ENCODE measurements around the gene CCDC112. TPM values are rescaled to one million over a fixed set of nuclear protein-coding genes. Genes with fewer than 3 reads are reported as not detected.

CCDC112 gene
- total and polyA plus RNA-seq, 2 of the 13 experiments (the other 11 are each of a cell fraction or from before 2014, with no cell fraction given), result 1.1 to 2.8 TPM

DNA sequence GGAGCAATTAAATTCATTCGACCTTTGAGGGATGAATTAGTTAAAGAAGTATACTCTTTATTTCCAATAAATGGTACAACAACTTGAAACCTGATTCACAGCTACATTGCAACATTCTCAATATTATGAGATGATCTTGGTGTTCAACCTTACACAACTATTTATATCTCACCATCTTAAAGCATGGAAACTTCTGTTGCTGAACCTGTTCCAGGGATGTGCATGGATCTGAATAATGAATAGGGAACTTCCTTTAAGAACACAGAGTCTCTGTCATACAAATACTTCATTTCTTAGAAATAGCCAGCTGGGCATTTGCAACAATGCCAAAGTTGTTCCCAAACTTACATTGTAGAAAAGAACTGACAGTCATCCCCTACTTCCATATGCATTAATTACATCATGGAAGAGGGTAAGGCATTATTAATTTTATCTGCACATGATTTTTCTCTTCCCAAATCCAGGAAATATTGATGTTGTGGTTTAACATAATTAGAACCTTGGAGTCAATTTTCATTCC lies 39.8 kb upstream of the CCDC112 start:
- DNase-seq (ENCODE audit: low spot score) (no peak), FAIRE-seq (no peak), ATAC-seq (no peak)
- TF ChIP-seq, protein P1, sequence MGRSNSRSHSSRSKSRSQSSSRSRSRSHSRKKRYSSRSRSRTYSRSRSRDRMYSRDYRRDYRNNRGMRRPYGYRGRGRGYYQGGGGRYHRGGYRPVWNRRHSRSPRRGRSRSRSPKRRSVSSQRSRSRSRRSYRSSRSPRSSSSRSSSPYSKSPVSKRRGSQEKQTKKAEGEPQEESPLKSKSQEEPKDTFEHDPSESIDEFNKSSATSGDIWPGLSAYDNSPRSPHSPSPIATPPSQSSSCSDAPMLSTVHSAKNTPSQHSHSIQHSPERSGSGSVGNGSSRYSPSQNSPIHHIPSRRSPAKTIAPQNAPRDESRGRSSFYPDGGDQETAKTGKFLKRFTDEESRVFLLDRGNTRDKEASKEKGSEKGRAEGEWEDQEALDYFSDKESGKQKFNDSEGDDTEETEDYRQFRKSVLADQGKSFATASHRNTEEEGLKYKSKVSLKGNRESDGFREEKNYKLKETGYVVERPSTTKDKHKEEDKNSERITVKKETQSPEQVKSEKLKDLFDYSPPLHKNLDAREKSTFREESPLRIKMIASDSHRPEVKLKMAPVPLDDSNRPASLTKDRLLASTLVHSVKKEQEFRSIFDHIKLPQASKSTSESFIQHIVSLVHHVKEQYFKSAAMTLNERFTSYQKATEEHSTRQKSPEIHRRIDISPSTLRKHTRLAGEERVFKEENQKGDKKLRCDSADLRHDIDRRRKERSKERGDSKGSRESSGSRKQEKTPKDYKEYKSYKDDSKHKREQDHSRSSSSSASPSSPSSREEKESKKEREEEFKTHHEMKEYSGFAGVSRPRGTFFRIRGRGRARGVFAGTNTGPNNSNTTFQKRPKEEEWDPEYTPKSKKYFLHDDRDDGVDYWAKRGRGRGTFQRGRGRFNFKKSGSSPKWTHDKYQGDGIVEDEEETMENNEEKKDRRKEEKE (IDR thresholded peaks at IDR 0.05), result no peak
- no peak for TF ChIP-seq ZNF549 (CRISPR knock-in tag; IDR thresholded peaks at IDR 0.05)
- TF ChIP-seq MZF1 (CRISPR knock-in tag; IDR thresholded peaks at IDR 0.05; ENCODE audit: borderline replicate concordance), result no peak
- no peak for TF ChIP-seq ZFAT (CRISPR knock-in tag; conservative IDR thresholded peaks at IDR 0.05)
- TF ChIP-seq SAFB2 (CRISPR knock-in tag; IDR thresholded peaks at IDR 0.05; ENCODE audit: borderline replicate concordance, low read depth), result no peak
- no peak for TF ChIP-seq HMG20A (CRISPR knock-in tag; IDR thresholded peaks at IDR 0.05; ENCODE audit: borderline replicate concordance)
- TF ChIP-seq ZNF652 (CRISPR knock-in tag; IDR thresholded peaks at IDR 0.05; ENCODE audit: borderline replicate concordance, low read depth), result no peak
- TF ChIP-seq, protein P2, sequence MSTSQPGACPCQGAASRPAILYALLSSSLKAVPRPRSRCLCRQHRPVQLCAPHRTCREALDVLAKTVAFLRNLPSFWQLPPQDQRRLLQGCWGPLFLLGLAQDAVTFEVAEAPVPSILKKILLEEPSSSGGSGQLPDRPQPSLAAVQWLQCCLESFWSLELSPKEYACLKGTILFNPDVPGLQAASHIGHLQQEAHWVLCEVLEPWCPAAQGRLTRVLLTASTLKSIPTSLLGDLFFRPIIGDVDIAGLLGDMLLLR (CRISPR knock-in tag; IDR thresholded peaks at IDR 0.05), result no peak
- Histone ChIP-seq H3K9ac (ENCODE audit: insufficient read depth, low read depth, low read length) (no peak overlapping the region), H3K36me3 (replicated peaks in 1 of 2; ENCODE audit: control insufficient read depth in 1 of 2, insufficient read depth in 2 of 2, low read length in 2 of 2) (no peaks in the 10 kb centered on the region), H3K4me1 (ENCODE audit: insufficient read depth, low read length) (peaks cover 12% of the 10 kb centered on the region), H3K4me3 (replicated peaks in 1 of 3; ENCODE audit: insufficient read depth in 1 of 3, low read depth in 2 of 3, low read length in 3 of 3) (no peak overlapping the region), H3K9me3 (ENCODE audit: low read length) (no peaks in the 10 kb centered on the region), H2AFZ (ENCODE audit: low read length) (no peak overlapping the region), H3K4me2 (ENCODE audit: low read depth, low read length) (no peak overlapping the region), H4K20me1 (ENCODE audit: insufficient read depth, low read length) (no peaks in the 10 kb centered on the region), H3K79me2 (ENCODE audit: insufficient read depth, low read length) (no peaks in the 10 kb centered on the region), H3K27me3 (ENCODE audit: control insufficient read depth in 1 of 2, insufficient read depth in 2 of 2, low read length in 2 of 2) (no peaks in the 10 kb centered on the region), H3K27ac (ENCODE audit: extremely low read length, insufficient read depth, low read length) (no peak overlapping the region)
- intact Hi-C loops (cut with micrococcal nuclease; ENCODE audit: unreplicated experiment), result no loop called here
- ChIA-PET POLR2A (no interaction called here), CTCF (ENCODE audit: low intra/inter-chr PET ratio, low total read pairs) (no interaction called here)
- BruUV-seq (replicated peaks), result no TSS peak
- 0% methylated on average over 1 of the region's 1 CpG for WGBS (ENCODE audit: low lambda C conversion rate)
- in situ Hi-C loops (cut with HindIII; ENCODE audit: extremely low pct_ligation_motif_present, low pct_unique_long_range_greater_than_20kb), result no loop called here
